Stimulated activated CD8-positive, alpha-beta memory T cell treated with anti-CD3 and anti-CD28 coated beads, Interleukin-12 subunit alpha, Interleukin-12 subunit beta, amount 100 ng/mL, for 1 hour (primary cell): ENCODE data around the gene BIRC3.
"Not testable (repeated sequence)": the region's sequence is repeated elsewhere in the genome, so short reads cannot be mapped to it uniquely, and the experiment has no call there.

Experiments
- DNase-seq: peaks from one replicate; pipeline ENCODE4 v3.0.0-alpha.2; 2020; ENCODE audit warnings: low read depth

BIRC3 gene

DNA sequence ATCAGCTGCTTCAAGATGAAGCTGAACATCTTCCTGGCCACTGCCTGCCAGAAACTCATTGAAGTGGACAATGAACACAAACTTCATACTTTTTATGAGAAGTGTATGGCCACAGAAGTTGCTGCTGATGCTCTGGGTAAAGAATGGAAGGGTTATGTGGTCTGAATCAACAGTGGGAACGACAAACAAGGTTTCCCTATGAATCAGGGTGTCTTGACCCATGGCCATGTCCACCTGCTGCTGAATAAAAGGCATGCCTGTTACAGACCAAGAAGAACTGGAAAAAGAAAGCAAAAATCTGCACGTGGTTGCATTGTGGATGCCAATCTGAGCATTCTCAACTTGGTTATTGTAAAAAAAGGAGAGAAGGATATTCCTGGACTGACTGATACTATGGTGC is 22.2 kb upstream of the BIRC3 start:
- DNase-seq: no peak

DNA sequence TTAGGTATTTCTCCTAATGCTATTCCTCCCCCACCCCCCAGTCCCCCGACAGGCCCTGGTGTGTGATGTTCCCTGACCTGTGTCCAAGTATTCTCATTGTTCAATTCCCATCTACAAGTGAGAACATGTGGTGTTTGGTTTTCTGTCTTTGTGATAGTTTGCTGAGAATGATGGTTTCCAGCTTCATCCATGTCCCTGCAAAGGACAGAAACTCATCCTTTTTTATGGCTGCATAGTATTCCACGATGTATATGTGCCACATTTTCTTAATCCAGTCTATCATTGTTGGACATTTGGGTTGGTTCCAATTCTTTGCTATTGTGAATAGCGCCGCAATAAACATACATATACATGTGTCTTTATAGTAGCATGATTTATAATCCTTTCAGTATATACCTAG is 20.5 kb upstream of the BIRC3 start:
- DNase-seq: not testable (repeated sequence)

- DNase-seq: not testable (repeated sequence)
Observed at GRCh38 chr11:102300837-102301236, 16.4 kb upstream of the BIRC3 start.

DNA sequence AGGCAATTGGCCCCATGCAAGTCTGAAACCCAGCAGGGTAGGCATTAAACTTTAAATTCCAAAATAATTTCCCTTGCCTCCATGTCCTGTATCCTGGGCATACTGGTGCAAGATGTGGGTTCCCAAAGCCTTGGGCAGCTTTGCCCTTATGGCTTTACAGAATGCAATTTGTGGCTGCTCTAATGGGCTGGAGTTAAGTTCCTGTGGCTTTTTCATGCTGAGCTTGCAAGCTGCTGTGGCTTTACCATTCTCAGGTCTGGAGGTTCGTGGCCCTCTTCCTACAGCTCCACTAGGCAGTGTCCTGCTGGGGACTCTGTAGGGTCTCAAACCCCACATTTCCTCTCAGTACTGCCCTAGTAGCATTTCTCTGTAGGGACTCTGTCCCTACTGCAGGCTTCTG is 15.0 kb upstream of the BIRC3 start:
- DNase-seq: no peak

GRCh38 chr11:102304686-102305085 is 12.6 kb upstream of the BIRC3 start:
- no peak for DNase-seq

DNA sequence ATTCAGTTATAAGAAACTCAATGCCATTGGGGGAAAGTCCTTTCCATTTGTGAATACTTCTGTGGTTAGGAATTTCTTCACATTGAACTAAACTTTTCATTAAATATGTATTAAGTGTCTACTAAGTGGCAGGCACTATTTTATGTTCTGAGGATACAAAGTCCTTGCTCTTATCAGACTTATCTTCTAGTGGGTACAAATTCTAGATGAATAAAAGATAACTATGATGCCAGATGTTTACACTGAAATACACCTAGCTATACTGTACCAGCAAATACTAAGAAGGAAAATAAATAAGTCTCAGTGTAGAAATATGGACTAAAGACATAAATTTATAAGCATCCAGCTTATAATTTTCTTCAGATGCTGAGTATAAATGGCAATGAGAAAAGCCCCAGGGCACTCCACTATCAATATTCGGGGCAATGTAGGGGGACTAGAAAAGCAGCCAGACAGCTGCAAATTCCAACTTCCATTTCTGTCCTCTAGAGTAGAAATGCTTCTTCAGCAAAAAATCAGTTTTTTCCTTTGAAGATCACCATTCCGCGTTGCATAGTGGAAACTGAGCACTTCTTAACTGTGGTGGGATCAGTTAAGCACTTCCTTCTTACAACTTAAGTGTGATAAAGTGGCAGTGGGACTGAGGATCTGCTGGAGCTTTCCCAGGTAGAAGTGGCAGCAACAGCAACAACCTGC is 11.8 kb upstream of the BIRC3 start:
- no peak for DNase-seq

- DNase-seq: no peak
Observed at GRCh38 chr11:102306048-102306597, 11.2 kb upstream of the BIRC3 start.

- DNase-seq: no peak
Observed at GRCh38 chr11:102306817-102307726, 10.2 kb upstream of the BIRC3 start.

GRCh38 chr11:102307727-102308038 is 9.6 kb upstream of the BIRC3 start:
- DNase-seq: no peak

DNA sequence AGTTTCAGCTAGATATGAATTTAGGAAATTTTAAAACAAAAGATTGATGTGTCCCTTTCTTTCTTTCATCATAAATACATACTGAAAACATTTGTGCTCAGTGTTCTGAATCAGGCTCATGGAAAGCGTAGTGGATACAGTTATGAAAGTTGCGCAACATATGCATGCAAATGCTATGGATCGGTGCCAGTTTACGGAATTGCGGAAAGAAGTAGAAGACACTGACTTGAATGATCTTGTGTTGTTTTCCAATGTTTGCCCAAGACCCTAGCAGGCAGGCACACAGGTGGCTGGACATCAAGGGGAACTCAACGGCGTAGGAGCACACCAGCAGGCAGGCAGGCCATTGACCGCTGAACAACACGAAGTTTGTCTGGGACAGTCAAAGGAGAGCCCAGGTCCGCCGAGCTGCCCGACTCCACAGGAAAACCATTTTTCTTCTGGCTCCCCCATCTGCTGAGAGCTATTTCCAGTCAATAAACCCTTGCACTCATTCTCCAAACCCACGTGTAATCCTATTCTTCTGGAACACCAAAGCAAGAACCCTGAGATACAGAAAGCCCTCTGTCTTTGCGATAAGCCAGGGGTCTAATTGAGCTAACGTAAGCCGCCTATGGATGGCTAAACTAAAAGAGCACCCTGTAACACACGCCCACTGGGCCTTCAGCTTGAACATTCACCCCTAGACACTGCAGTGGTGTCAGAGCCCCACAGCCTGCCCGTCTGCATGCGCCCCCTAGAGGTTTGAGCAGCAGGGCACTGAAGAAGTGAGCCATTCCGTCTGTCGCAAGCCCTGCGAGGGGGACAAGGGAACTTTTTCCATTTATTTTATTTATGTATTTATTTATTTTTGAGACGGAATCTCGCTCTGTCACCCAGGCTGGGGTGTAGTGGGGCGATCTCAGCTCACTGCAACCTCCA is 7.4 kb upstream of the BIRC3 start:
- no peak for DNase-seq

DNA sequence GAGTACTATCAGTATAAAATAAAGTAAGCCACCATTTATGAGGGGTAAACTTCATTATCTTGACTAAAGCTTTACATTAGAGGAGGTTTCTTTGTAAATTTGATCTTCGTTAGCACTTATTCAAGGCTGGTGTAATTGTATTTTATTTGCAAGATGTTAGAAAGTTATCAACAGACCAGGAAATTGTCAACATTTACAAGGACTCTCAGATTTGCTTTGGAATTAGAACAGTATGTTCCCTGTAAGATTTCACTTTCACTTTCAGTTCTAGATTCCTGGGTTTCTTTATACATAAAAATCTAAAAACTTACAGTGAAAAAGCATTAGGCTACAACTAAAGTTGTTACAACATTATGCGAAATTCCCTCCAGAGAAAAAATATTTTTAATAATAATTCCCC is 4.6 kb upstream of the BIRC3 start:
- no peak for DNase-seq

GRCh38 chr11:102313238-102313940 is 3.9 kb upstream of the BIRC3 start:
- DNase-seq: no peak

DNA sequence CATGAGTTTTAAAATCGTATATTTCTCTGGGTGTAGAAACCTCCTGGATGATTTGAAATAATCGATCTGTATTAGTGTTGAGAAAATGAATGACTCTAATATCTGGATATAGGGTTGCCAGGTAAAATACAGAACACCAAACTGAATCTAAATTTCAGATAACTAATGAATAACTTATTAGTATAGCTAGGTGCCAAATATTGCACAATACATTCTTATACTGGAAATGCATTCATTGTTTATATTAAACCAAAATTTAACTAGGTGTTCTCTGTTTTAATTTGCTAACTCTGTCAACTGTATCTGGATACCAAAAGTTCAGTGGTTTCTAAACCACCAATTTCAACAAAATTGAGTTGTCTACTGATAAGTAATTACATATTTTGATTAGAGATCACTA is 2.5 kb upstream of the BIRC3 start:
- DNase-seq: no peak

GRCh38 chr11:102316346-102316904 is 859 bp upstream of the BIRC3 start:
- no peak for DNase-seq

GRCh38 chr11:102317768-102318103 is 452 bp downstream of the BIRC3 start:
- no peak for DNase-seq

DNA sequence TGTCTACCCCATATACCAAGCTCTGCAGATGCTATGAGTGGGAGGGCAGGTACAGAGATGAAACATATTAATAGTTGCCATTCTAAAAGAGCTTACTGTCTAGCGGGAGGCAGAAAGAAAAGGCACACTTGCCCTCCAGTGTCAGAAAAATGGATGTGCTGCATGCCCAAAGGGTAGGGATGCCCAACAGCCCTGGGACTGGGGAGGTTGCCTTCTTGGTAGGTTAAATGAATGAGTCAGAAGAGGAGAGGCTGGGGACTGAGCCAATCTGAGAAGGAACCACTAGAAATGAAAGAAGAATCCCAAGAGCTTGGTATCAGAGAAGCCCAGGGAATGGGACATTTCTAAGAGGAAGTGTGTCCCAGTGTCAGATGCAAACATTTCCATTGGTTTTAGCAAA is 1.2 kb downstream of the BIRC3 start:
- DNase-seq: peak; percentile 26

DNA sequence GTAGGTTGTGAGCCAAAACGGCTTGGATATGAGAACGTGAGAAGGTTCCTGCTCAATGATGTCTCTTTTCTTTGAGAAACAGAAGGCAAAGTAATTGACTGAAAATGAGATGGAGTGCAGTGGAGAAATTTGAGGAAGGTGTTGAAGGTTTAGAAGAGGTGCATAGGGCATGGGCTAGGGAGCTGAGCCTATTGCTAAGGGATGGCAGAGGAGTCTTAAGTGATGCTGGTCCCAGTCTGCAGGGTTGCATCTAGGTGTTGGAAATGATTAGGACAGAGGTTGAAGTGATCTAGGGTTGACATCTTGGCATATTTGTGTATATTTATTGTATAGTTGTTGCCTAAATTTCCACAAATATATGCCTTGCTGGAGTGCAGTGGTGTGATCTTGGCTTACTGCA is 2.3 kb downstream of the BIRC3 start:
- no peak for DNase-seq

DNA sequence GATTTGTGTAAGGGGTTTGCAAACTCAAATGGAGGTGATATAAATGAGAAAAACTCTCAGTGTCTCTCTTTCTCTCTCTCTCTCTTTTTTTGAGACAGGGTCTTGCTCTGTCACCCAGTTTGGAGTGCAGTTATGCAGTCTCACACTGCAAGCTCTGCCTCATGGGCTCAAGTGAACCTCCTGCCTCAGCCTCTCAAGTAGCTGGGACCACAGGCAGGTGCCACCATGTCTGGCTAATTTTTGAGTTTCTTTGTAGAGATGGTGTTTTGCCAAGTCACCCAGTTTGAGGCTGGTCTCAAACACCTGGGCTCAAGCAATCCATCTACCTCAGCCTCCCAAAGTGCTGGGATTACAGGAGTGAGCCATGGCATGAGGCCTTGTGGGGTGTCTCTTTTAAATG is 2.9 kb downstream of the BIRC3 start:
- DNase-seq: no peak

DNA sequence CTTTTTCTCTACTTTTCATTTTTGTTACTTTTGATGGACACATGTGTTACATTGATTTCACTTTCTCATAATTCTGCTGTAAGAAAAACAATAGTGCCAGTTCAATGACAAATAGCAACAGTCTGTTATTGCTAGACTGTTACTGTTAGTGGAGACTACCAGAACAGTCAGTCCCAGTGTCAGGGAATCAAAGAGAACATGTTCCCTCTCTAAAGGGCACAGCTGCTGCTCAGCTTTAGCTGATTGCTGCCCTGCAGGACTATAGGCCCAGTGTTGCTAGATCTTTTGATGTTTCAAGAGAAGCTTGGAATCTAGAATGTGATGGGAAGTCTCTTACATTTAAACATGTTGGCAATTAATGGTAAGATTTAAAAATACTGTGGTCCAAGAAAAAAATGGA is 3.4 kb downstream of the BIRC3 start:
- no peak for DNase-seq

DNA sequence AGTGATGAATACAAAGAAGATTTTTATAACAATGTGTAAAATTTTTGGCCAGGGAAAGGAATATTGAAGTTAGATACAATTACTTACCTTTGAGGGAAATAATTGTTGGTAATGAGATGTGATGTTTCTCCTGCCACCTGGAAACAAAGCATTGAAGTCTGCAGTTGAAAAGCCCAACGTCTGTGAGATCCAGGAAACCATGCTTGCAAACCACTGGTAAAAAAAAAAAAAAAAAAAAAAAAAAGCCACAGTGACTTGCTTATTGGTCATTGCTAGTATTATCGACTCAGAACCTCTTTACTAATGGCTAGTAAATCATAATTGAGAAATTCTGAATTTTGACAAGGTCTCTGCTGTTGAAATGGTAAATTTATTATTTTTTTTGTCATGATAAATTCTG is 5.3 kb downstream of the BIRC3 start:
- no peak for DNase-seq

- DNase-seq: no peak
Observed at GRCh38 chr11:102323542-102324251, 6.4 kb downstream of the BIRC3 start.
